Suprapubic skin (tissue), 4 donors: Measurements from ENCODE around the gene DDX52. TPM values are rescaled to one million over a fixed set of nuclear protein-coding genes. Genes with fewer than 3 reads are reported as not detected.

Experiments used
- DNase-seq, 2 donors: peaks; one replicate each; pipeline ENCODE4 v3.0.0-alpha.2; 2019; ENCODE audit warnings: low spot score in 2 of 2
- H3K27ac ChIP-seq: fragments of 200-600 bp; sonication (generic); one replicate; pipeline ENCODE4 v1.5.1; 2019
- H3K27me3 ChIP-seq: fragments of 200-600 bp; sonication (generic); one replicate; pipeline ENCODE4 v1.5.1; 2019
- H3K36me3 ChIP-seq: fragments of 200-600 bp; sonication (generic); one replicate; pipeline ENCODE4 v1.5.1; 2019
- H3K4me1 ChIP-seq: fragments of 200-600 bp; sonication (generic); one replicate; pipeline ENCODE4 v1.5.1; 2019
- H3K4me3 ChIP-seq: fragments of 200-600 bp; sonication (generic); one replicate; pipeline ENCODE4 v1.5.1; 2019; ENCODE audit warnings: mild to moderate bottlenecking
- H3K9me3 ChIP-seq: fragments of 200-600 bp; sonication (generic); one replicate; pipeline ENCODE4 v1.5.1; 2019
- EP300 ChIP-seq: sonication (generic); formaldehyde crosslinking; IDR thresholded peaks from one replicate; pipeline ENCODE4 v1.6.1; 2017; ENCODE audit warnings: antibody characterized with exemption
- POLR2A ChIP-seq, 2 donors: fragments of 450-650 bp; IDR thresholded peaks; one replicate each; pipeline ENCODE4 v1.6.1; 2017; ENCODE audit warnings: antibody characterized with exemption in 2 of 2, mild to moderate bottlenecking in 2 of 2, moderate library complexity in 2 of 2
- POLR2AphosphoS5 ChIP-seq, 3 donors: sonication (generic); formaldehyde crosslinking; IDR thresholded peaks; one replicate each; pipeline ENCODE4 v1.6.1; 2017; ENCODE audit warnings: antibody characterized with exemption in 3 of 3
- WGBS: methylation state at CpG from one replicate; pipeline ENCODE4 v1.1.5; 2018; 5-methylcytosine and 5-hydroxymethylcytosine counted together
- total RNA-seq, 4 donors: library from RNA; depleted of rRNA; stranded (reverse); fragments of >200 nt; gene quantifications; one replicate each; pipeline ENCODE4 v1.1.0, GENCODE V29; 2016
- TF ChIP-seq, protein P1 (sequence below), 2 donors: fragments of 200-600 bp in 1 of 2; fragments of 450-650 bp in 1 of 2; sonication (generic) in 1 of 2; IDR thresholded peaks; one replicate each; pipeline ENCODE4 v1.5.1; 2016 to 2019; ENCODE audit warnings: antibody characterized with exemption in 2 of 2, mild to moderate bottlenecking in 1 of 2, moderate library complexity in 1 of 2

The DDX52 gene
- total RNA-seq, 4 donors from 2014 or later = 15.6 to 21.7 (median 18.6) TPM

DNA sequence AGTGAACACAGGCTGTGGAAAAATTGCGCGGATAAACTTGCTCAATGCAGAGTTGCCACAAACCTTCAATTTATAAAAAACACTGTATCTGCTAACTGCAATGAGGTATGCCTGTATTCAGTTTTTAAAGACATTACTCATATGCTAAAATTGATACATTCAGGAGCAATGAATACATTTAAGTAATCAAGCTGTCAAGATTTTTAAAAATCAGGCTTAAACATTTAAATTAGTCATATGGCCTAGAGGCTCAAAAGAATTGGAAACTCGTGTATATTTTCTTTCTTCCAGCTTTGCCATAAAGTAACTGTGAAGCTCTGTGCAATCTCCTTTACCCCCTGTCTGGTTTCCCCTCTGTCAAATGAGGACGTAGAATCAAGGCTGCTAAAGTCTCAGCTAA lies 38.2 kb downstream of the DDX52 start:
- TF ChIP-seq, protein P1, sequence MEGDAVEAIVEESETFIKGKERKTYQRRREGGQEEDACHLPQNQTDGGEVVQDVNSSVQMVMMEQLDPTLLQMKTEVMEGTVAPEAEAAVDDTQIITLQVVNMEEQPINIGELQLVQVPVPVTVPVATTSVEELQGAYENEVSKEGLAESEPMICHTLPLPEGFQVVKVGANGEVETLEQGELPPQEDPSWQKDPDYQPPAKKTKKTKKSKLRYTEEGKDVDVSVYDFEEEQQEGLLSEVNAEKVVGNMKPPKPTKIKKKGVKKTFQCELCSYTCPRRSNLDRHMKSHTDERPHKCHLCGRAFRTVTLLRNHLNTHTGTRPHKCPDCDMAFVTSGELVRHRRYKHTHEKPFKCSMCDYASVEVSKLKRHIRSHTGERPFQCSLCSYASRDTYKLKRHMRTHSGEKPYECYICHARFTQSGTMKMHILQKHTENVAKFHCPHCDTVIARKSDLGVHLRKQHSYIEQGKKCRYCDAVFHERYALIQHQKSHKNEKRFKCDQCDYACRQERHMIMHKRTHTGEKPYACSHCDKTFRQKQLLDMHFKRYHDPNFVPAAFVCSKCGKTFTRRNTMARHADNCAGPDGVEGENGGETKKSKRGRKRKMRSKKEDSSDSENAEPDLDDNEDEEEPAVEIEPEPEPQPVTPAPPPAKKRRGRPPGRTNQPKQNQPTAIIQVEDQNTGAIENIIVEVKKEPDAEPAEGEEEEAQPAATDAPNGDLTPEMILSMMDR (IDR thresholded peaks at IDR 0.05) = no peak
- TF ChIP-seq EP300 = no peak
- TF ChIP-seq POLR2AphosphoS5 (IDR thresholded peaks at IDR 0.05) = no peak
- TF ChIP-seq POLR2A (IDR thresholded peaks at IDR 0.05) = no peak
- no peaks in the 10 kb centered on the region for H3K27me3 ChIP-seq
- H3K4me3 ChIP-seq = no peak overlapping the region
- no peak overlapping the region for H3K27ac ChIP-seq
- peaks cover 41% of the 10 kb centered on the region for H3K4me1 ChIP-seq
- 53% methylated on average over 4 of the region's 4 CpGs for WGBS
- peaks cover 3% of the 10 kb centered on the region for H3K36me3 ChIP-seq
- no peaks in the 10 kb centered on the region for H3K9me3 ChIP-seq
- no peak for DNase-seq

DNA sequence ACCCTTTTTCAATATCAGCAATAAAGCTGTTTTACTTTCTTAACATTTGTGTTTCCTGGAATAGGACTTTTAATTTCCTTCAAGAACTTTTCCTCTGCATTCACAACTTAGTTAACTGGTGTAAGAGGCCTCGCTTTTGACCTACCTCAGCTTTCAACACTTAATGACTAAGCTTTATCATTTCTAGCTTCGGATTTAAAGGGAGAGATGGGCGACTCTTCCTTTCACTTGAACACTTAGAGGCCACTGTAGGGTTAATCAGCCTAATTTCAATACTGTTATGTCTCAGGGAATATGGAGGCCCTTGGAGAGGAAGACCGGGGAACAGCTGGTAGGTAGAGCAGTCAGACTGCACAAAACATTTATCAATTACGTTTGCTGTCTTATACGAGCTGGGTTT lies 38.7 kb downstream of the DDX52 start:
- no peaks in the 10 kb centered on the region for H3K27me3 ChIP-seq
- H3K4me3 ChIP-seq = no peak overlapping the region
- H3K27ac ChIP-seq = no peak overlapping the region
- DNase-seq = no peak
- TF ChIP-seq, protein P1 (IDR thresholded peaks at IDR 0.05) = no peak
- TF ChIP-seq EP300 (no peak), POLR2A (IDR thresholded peaks at IDR 0.05) (no peak), POLR2AphosphoS5 (IDR thresholded peaks at IDR 0.05) (no peak)
- peaks cover 37% of the 10 kb centered on the region for H3K4me1 ChIP-seq
- peaks cover 6% of the 10 kb centered on the region for H3K36me3 ChIP-seq
- H3K9me3 ChIP-seq = no peaks in the 10 kb centered on the region
- 64% methylated on average over 6 of the region's 6 CpGs for WGBS

DNA sequence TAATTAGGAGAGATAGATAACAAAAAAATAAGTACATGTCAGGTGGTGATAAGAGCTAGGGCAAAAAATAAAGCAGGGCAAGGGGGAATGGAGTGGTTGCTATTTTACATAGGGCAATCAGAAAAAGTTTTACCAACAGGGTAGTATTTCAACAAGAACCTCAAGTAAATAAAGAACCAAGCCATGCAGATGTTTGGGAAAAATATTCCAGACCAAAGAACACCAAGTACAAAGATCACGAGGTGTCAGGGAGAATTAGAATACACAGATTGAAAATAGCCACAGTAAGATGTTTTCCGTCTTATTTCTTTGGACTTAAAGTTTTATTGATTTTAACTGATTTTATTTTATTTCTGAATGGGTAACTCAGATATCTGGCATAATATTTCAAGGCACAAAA lies 45.1 kb downstream of the DDX52 start:
- Histone ChIP-seq H3K4me1 (no peaks in the 10 kb centered on the region), H3K9me3 (no peaks in the 10 kb centered on the region), H3K27ac (no peak overlapping the region), H3K36me3 (peaks cover 61% of the 10 kb centered on the region), H3K27me3 (no peaks in the 10 kb centered on the region), H3K4me3 (no peak overlapping the region)
- DNase-seq = no peak
- WGBS = 94% methylated on average over 2 of the region's 2 CpGs
- TF ChIP-seq EP300 (no peak), POLR2A (IDR thresholded peaks at IDR 0.05) (no peak), POLR2AphosphoS5 (IDR thresholded peaks at IDR 0.05) (no peak)
- TF ChIP-seq, protein P1 (IDR thresholded peaks at IDR 0.05) = no peak

DNA sequence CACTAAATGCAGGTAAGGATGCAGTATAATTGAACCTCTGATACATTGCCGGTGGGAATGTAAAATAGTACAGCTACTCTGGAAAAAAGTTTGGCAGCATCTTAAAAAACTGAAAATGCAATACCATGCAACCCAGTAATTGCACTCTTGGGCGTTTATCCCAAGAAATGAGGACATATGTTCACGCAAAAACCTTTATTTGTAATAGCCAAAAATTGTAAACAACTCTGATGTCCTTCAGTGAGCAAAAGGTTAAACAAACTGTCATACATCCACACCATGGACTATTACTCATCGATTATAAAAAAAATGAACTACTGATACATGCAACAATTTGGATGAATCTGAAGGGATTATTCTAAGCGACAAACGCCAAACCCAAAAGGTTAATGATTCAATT lies 51.0 kb downstream of the DDX52 start:
- no peaks in the 10 kb centered on the region for H3K27me3 ChIP-seq
- no peak for DNase-seq
- WGBS = 82% methylated on average over 6 of the region's 6 CpGs
- peaks cover 7% of the 10 kb centered on the region for H3K4me1 ChIP-seq
- H3K9me3 ChIP-seq = no peaks in the 10 kb centered on the region
- no peak overlapping the region for H3K27ac ChIP-seq
- no peak overlapping the region for H3K4me3 ChIP-seq
- TF ChIP-seq POLR2AphosphoS5 (IDR thresholded peaks at IDR 0.05) (no peak), EP300 (no peak), POLR2A (IDR thresholded peaks at IDR 0.05) (no peak)
- TF ChIP-seq, protein P1 (IDR thresholded peaks at IDR 0.05) = no peak
- H3K36me3 ChIP-seq = peaks cover 46% of the 10 kb centered on the region

DNA sequence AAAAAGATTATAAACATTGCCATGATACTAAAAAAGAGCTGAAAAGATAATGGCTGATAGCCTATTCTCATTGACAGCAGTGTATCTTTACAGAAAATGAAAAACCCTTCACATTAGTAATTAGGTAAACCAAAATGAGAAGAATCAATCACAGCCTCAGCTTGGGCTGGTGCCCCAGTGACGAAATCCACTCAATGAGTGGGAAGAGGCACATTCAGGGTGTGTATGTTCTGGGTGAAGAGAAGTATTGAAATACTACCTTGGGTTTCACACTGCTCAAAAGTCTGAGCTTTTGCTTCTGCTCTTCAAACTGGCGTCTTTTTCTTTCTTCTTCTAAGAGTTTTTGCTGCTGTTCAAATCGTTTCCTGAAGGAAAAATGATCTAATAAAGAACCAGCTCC lies 58.2 kb downstream of the DDX52 start:
- peaks cover 74% of the 10 kb centered on the region for H3K36me3 ChIP-seq
- 89% methylated on average over 3 of the region's 3 CpGs for WGBS
- H3K4me1 ChIP-seq = peaks cover 7% of the 10 kb centered on the region

More for the DNA sequence above, 58.2 kb downstream of the DDX52 start:
- no peak for TF ChIP-seq EP300
- TF ChIP-seq POLR2A (IDR thresholded peaks at IDR 0.05) = no peak
- TF ChIP-seq POLR2AphosphoS5 (IDR thresholded peaks at IDR 0.05) = no peak
- TF ChIP-seq, protein P1 (IDR thresholded peaks at IDR 0.05) = no peak
- no peak for DNase-seq
- no peaks in the 10 kb centered on the region for H3K27me3 ChIP-seq
- H3K9me3 ChIP-seq = no peaks in the 10 kb centered on the region
- H3K4me3 ChIP-seq = no peak overlapping the region
- no peak overlapping the region for H3K27ac ChIP-seq
